AG04449 (cell line): ENCODE measurements around the gene EML1.

Experiments
- CTCF ChIA-PET: fragments of 350-600 bp; formaldehyde crosslinking; extraction: SDS; loops from one replicate; lab custom pipeline; 2021; ENCODE audit warnings: antibody characterized with exemption; lab: Yijun Ruan, JAX
- POLR2A ChIA-PET: fragments of 400-600, 350-600 bp; formaldehyde crosslinking; extraction: SDS; loops from one replicate; lab custom pipeline; 2020; ENCODE audit warnings: antibody characterized with exemption, inconsistent platforms; lab: Yijun Ruan, JAX
- DNase-seq: peaks from one replicate; pipeline ENCODE4 v3.0.0-alpha.2; 2010; ENCODE audit warnings: low read depth, low spot score
- H3K4me3 ChIP-seq: 2 replicates; pipeline ENCODE4 v1.5.1; 2011; ENCODE audit warnings: low read depth, mild to moderate bottlenecking, control low read depth, low read length
- TF ChIP-seq, protein P1 (sequence below): IDR thresholded peaks from one replicate; pipeline ENCODE4 v1.5.1; 2011; ENCODE audit warnings: mild to moderate bottlenecking, moderate library complexity, low read length, control low read depth, inconsistent platforms; ENCODE audit not compliant: insufficient read depth; ENCODE audit errors: missing control alignments

Gene EML1

DNA sequence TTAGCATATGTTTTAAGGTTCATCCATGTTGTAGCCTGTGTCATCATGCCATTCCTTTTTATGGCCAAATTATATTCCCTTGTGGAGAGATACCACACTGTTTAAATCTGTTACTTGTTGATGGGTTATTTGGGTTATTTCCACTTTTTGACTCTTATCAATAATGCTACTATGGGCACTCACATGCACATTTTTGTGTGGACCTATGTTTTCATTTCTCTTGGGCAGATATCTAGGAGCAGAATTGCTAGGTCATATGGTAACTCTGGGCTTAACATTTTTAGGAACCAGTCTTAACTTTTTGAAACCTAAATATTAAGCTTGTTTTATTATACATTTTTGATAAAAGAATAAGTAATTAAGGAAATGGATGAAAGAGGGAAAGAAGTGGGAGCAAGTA is 4.0 kb downstream of the EML1 start:
- POLR2A ChIA-PET: no interaction called here
- CTCF ChIA-PET: interaction anchor here (0.7 to 3.5 kb wide), 6 partner anchors 11 to 87 kb away, joined by 3 to 19 read pairs (median 4); no protein-coding TSS in a partner anchor
- DNase-seq: no peak
- no peak overlapping the region for H3K4me3 ChIP-seq
- TF ChIP-seq, protein P1, sequence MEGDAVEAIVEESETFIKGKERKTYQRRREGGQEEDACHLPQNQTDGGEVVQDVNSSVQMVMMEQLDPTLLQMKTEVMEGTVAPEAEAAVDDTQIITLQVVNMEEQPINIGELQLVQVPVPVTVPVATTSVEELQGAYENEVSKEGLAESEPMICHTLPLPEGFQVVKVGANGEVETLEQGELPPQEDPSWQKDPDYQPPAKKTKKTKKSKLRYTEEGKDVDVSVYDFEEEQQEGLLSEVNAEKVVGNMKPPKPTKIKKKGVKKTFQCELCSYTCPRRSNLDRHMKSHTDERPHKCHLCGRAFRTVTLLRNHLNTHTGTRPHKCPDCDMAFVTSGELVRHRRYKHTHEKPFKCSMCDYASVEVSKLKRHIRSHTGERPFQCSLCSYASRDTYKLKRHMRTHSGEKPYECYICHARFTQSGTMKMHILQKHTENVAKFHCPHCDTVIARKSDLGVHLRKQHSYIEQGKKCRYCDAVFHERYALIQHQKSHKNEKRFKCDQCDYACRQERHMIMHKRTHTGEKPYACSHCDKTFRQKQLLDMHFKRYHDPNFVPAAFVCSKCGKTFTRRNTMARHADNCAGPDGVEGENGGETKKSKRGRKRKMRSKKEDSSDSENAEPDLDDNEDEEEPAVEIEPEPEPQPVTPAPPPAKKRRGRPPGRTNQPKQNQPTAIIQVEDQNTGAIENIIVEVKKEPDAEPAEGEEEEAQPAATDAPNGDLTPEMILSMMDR: no peak

DNA sequence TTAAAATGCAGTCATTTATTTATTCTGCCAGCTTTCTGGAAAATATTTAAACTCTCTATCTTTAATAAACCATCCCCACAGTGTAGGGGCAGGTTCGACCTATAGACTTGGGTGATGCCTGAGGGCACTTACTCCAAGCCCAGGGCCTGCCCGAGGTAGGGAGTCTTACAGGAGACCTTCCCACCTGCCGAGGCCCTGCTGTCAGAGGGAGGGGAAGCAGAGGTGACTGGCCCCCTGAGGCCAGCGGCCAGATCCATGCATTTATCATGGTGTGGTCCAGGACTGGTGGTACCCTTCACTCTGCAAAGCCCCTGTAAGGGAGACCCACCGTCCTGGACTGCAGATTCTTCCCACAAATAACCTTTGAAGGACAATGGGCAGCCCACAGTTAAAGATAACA is 7.6 kb downstream of the EML1 start:
- ChIA-PET POLR2A (no interaction called here), CTCF (interaction anchor here (1.4 to 2.0 kb wide), 2 partner anchors 14 to 146 kb away, joined by 5 read pairs; no protein-coding TSS in a partner anchor)
- TF ChIP-seq, protein P1: no peak
- no peak overlapping the region for H3K4me3 ChIP-seq
- DNase-seq: no peak

DNA sequence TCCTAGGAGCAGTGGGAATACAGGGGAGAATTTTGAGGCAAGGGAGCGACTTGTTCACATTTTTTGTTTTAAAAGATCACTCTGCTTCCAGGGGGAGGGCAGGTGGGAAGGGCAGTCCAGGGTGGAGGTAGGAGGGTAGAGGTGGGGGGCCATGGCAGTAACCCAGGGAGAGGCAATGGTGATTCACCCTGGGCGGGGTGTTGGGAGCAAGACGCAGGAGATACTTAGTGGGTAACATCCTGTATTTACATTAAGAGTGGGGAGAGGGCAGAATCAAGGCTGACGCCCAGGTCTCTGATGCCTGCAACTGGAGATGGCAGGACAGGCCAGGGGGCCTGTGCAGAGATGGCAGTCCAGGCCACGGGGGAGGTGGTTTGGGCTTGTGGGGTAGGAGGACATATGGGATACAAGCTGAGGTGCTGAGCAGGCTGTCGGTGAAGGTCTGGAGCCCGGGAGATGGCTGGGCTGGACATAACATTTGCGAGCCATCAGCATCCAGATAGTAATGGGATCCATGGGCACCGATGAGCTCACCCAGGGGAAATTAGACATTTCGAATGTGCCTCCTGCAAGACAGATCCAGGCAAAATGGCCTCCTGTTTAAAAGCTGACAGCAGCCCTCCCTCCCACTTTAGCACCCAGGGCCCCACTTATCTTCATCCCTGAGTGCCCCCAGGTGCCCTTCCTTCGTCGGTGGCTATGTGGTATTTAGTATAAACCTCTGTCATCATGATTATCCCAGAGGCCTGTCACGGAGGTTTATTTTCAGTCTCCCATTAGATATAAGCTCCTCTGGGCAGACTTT is 9.3 kb downstream of the EML1 start:
- CTCF ChIA-PET: interaction anchor here (1.0 to 1.6 kb wide), 2 partner anchors 9 to 83 kb away, joined by 3 to 7 read pairs; partner anchors contain the start of gene EML1
- POLR2A ChIA-PET: no interaction called here
- TF ChIP-seq, protein P1: no peak
- no peak overlapping the region for H3K4me3 ChIP-seq
- DNase-seq: no peak

DNA sequence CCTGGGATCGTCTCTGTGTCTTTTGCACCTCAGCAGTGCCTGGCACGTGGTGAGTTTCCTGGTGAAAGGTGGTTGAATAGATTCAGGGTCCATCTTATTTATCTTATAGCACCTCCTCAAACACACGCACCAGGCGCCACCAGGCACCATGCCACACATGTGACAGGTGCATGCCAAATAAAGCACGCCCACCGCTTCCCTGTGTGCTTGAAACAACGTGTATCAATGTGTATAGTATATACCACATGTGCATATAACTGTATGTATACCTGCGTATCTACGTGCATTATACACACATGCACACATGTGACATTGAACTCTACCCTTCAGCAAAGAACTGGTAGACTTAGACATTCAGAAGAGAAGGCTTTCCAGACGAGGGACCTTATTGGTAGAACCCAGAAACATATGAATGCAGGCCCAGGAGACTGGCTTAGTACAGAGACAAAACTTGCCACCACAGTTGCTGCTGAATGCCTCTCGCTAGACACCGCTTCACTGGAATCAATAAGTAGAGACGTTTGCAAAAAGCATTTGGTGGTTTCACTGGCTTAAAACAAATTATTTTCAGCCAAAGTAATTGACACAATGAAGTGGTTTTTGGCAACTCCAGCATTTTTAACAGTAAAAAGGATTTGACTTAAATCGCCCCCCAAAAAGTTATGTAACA is 10.0 kb downstream of the EML1 start:
- ChIA-PET POLR2A (no interaction called here), CTCF (interaction anchor here (1.0 to 1.6 kb wide), 5 partner anchors 8 to 83 kb away, joined by 3 to 7 read pairs (median 4); partner anchors contain the start of gene EML1)

DNA sequence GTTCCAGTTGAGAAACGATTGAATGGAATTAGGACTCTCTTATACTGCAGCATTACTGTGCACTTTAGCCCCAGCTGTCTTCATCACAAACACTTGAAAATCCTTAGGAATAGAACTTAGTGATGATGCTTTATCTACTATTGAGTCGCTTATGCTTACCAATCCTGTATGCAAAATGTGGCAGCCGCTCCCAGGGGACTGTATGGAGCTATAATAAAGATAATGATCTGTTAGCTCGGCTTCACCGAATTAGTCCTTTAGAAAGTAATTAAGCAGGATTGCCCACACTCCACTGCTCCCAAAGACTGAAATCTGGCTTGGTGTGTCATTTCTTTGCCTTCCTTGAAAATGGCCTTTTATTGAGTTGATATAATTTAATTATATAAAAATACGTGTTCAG is 10.6 kb downstream of the EML1 start:
- TF ChIP-seq, protein P1: no peak
- DNase-seq: no peak
- CTCF ChIA-PET: interaction anchor here (1.0 to 5.2 kb wide), 5 partner anchors 9 to 74 kb away, joined by 3 to 20 read pairs (median 4); partner anchors contain the start of gene EML1
- no peak overlapping the region for H3K4me3 ChIP-seq
- POLR2A ChIA-PET: no interaction called here

More for the DNA sequence above, 10.0 kb downstream of the EML1 start:
- no peak overlapping the region for H3K4me3 ChIP-seq
- no peak for DNase-seq
- TF ChIP-seq, protein P1: no peak
